Suppressor macrophage treated with lipopolysaccharide for 4 hours (primary cell): ENCODE results near the gene ISG15.
"Not testable (repeated sequence)": the region's sequence is repeated elsewhere in the genome, so short reads cannot be mapped to it uniquely, and the experiment has no call there.

Experiments used
- DNase-seq: peaks from one replicate; pipeline ENCODE4 v3.0.0-alpha.2; 2020

The ISG15 gene

GRCh38 chr1:1047407-1047806, 34.1 kb downstream of the ISG15 start:
- no peak for DNase-seq

- DNase-seq = no peak
These were observed 34.7 kb downstream of the ISG15 start for GRCh38 chr1:1047963-1048362.

- DNase-seq = no peak
These were observed 35.5 kb downstream of the ISG15 start for GRCh38 chr1:1048765-1049164.

- no peak for DNase-seq
These were observed 36.2 kb downstream of the ISG15 start for GRCh38 chr1:1049318-1050165.

GRCh38 chr1:1050577-1051052, 37.3 kb downstream of the ISG15 start:
- no peak for DNase-seq

- no peak for DNase-seq
These were observed 38.0 kb downstream of the ISG15 start for GRCh38 chr1:1051127-1051810.

- DNase-seq = no peak
These were observed 38.9 kb downstream of the ISG15 start for GRCh38 chr1:1052003-1052840.

GRCh38 chr1:1053022-1053421, 39.7 kb downstream of the ISG15 start:
- DNase-seq = no peak

- DNase-seq = no peak
These were observed 40.4 kb downstream of the ISG15 start for GRCh38 chr1:1053682-1054081.

- no peak for DNase-seq
These were observed 40.9 kb downstream of the ISG15 start for GRCh38 chr1:1054099-1054700.

- no peak for DNase-seq
These were observed 41.7 kb downstream of the ISG15 start for GRCh38 chr1:1054971-1055370.

- DNase-seq = no peak
These were observed 42.8 kb downstream of the ISG15 start for GRCh38 chr1:1055841-1056736.

- not testable (repeated sequence) for DNase-seq
These were observed 44.4 kb downstream of the ISG15 start for GRCh38 chr1:1057769-1058087.

GRCh38 chr1:1058088-1058905, 45.0 kb downstream of the ISG15 start:
- no peak for DNase-seq

- DNase-seq = no peak
These were observed 45.7 kb downstream of the ISG15 start for GRCh38 chr1:1058921-1059493.

- DNase-seq = peak; percentile 95
These were observed 46.4 kb downstream of the ISG15 start for GRCh38 chr1:1059494-1060280.

- DNase-seq = no peak
These were observed 47.1 kb downstream of the ISG15 start for GRCh38 chr1:1060281-1061000.

- DNase-seq = no peak
These were observed 48.5 kb downstream of the ISG15 start for GRCh38 chr1:1061682-1062345.
